ENCODE measurements around the gene CARS1. TPM values are rescaled to one million over a fixed set of nuclear protein-coding genes. Genes with fewer than 3 reads are reported as not detected.

CARS1 gene
- total RNA-seq, 1 experiment from 2014 or later, result 18.8 TPM

GRCh38 chr11:2987881-2988861 lies 69.1 kb downstream of the CARS1 start:
- in situ Hi-C loops (cut with HindIII; ENCODE audit: low pct_unique_long_range_greater_than_20kb, low sequenced_read_pairs), result no loop called here
- no peak for DNase-seq (ENCODE audit: low read depth)

GRCh38 chr11:2983908-2984307 lies 73.3 kb downstream of the CARS1 start:
- in situ Hi-C loops (cut with HindIII; ENCODE audit: low pct_unique_long_range_greater_than_20kb, low sequenced_read_pairs), result no loop called here
- DNase-seq (ENCODE audit: low read depth), result no peak

- no peak for DNase-seq (ENCODE audit: low read depth)
- in situ Hi-C loops (cut with HindIII; ENCODE audit: low pct_unique_long_range_greater_than_20kb, low sequenced_read_pairs), result no loop called here
These were observed 75.0 kb downstream of the CARS1 start for GRCh38 chr11:2982214-2982613.

GRCh38 chr11:2981130-2981529 lies 76.1 kb downstream of the CARS1 start:
- in situ Hi-C loops (cut with HindIII; ENCODE audit: low pct_unique_long_range_greater_than_20kb, low sequenced_read_pairs), result no loop called here
- DNase-seq (ENCODE audit: low read depth), result no peak

- no peak for DNase-seq (ENCODE audit: low read depth)
- in situ Hi-C loops (cut with HindIII; ENCODE audit: low pct_unique_long_range_greater_than_20kb, low sequenced_read_pairs), result no loop called here
These were observed 76.9 kb downstream of the CARS1 start for GRCh38 chr11:2980168-2980840.

DNA sequence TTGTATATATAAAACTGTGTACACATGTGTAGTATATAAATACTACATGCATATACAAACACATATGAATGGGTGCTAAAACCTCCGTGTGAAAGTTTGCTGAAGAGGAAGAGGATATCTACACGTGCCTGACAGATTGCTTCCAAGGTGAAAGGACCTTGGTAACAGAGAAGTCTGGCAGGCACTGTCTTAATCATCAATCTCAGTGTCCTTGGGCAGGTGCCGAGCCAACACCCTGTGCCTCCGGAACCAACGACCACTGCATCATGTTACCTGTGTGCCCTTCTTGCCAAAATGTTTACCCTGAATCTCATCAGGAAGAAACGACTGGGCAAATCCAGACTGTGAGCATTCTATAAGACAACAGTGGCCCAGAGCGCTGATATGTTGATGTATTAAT lies 80.1 kb downstream of the CARS1 start:
- in situ Hi-C loops (cut with HindIII; ENCODE audit: low pct_unique_long_range_greater_than_20kb, low sequenced_read_pairs), result no loop called here
- DNase-seq (ENCODE audit: low read depth), result no peak

DNA sequence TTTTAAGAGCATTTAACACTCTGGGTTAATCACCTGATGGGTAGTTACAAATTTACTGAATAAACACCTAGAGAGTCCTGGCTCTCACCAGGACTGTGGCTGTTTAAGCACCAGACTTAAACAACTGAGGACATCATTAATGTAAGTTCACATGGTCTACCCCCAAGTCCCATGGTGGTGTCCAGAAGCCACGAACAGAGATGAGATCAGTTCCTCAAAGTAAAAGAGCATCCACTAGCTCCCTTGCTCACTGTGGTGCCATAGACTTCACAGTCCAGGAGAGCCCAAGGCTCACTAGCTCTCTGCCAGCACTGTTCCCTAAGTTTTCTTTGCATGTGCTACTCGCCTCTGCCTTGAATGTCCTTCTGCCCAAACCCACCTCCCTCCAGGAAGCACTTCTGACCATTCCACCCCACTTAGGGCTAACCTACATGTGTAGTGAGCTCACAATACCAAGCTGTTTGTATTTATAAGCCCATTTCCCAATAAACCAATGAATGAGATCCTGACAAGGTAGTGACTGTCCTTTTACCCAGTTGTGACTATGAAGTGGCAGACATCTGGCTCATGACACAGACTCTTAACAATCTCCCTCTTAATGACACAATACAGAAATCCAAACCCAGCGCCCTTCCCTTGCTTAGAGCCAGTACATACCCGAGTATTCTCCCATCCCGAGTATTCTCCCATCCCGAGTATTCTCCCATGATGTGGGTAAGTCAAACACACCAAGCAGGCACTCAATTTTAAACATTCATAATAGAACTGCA lies 80.7 kb downstream of the CARS1 start:
- DNase-seq (ENCODE audit: low read depth), result no peak
- in situ Hi-C loops (cut with HindIII; ENCODE audit: low pct_unique_long_range_greater_than_20kb, low sequenced_read_pairs), result no loop called here

GRCh38 chr11:2975594-2975993 lies 81.6 kb downstream of the CARS1 start:
- in situ Hi-C loops (cut with HindIII; ENCODE audit: low pct_unique_long_range_greater_than_20kb, low sequenced_read_pairs), result no loop called here
- no peak for DNase-seq (ENCODE audit: low read depth)

- DNase-seq (ENCODE audit: low read depth), result no peak
- in situ Hi-C loops (cut with HindIII; ENCODE audit: low pct_unique_long_range_greater_than_20kb, low sequenced_read_pairs), result no loop called here
These were observed 83.0 kb downstream of the CARS1 start for GRCh38 chr11:2974272-2974671.

GRCh38 chr11:2968341-2968900 lies 88.8 kb downstream of the CARS1 start:
- DNase-seq (ENCODE audit: low read depth), result no peak
- in situ Hi-C loops (cut with HindIII; ENCODE audit: low pct_unique_long_range_greater_than_20kb, low sequenced_read_pairs), result no loop called here

DNA sequence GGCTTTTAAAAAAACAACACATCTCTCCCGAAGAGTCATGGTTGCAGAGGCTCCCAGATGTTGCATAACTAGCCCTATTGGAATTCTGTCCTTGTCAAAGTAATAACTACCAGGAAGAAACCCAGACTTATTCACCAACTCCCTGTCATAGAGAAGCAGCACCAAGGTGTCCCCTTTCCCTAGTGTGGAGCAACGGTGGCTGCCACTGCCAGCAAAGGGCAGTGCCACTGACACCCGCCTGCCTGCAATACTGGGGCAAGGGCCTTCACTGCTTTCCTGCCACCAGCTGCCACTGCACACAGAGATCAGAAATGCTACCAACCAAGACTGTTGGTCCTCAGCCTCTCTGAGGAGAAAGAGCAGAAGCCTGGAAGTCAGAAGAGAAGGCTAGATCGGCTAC lies 92.4 kb downstream of the CARS1 start:
- in situ Hi-C loops (cut with HindIII; ENCODE audit: low pct_unique_long_range_greater_than_20kb, low sequenced_read_pairs), result no loop called here
- DNase-seq (ENCODE audit: low read depth), result no peak

GRCh38 chr11:2963761-2964160 lies 93.5 kb downstream of the CARS1 start:
- in situ Hi-C loops (cut with HindIII; ENCODE audit: low pct_unique_long_range_greater_than_20kb, low sequenced_read_pairs), result no loop called here
- no peak for DNase-seq (ENCODE audit: low read depth)

- DNase-seq (ENCODE audit: low read depth), result no peak
- in situ Hi-C loops (cut with HindIII; ENCODE audit: low pct_unique_long_range_greater_than_20kb, low sequenced_read_pairs), result no loop called here
These were observed 94.0 kb downstream of the CARS1 start for GRCh38 chr11:2963112-2963754.

DNA sequence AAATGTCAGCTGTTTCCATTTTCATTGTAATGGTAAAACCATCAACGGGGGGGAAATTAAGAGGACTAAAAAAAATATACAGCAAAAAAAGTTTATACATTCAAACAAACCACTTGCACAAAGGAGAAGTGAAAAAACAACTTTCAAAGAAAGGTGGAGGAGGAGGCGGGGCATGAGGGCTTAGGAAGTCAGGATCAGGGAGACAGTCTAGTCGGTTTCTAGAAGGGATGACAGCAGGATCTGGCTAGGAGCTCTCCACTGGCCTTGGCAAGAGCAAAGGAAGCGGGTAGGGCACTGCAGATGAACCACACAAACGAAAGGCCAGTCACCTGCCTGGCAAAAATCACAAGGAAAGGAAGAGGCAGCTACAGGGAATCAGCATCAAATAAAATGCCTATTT lies 96.1 kb downstream of the CARS1 start:
- in situ Hi-C loops (cut with HindIII; ENCODE audit: low pct_unique_long_range_greater_than_20kb, low sequenced_read_pairs), result no loop called here
- no peak for DNase-seq (ENCODE audit: low read depth)

GRCh38 chr11:2960139-2960538 lies 97.1 kb downstream of the CARS1 start:
- no peak for DNase-seq (ENCODE audit: low read depth)
- in situ Hi-C loops (cut with HindIII; ENCODE audit: low pct_unique_long_range_greater_than_20kb, low sequenced_read_pairs), result no loop called here

GRCh38 chr11:2958251-2958650 lies 99.0 kb downstream of the CARS1 start:
- DNase-seq (ENCODE audit: low read depth), result no peak
- in situ Hi-C loops (cut with HindIII; ENCODE audit: low pct_unique_long_range_greater_than_20kb, low sequenced_read_pairs), result no loop called here

GRCh38 chr11:2955906-2956476 lies 101.2 kb downstream of the CARS1 start:
- DNase-seq (ENCODE audit: low read depth), result no peak
- in situ Hi-C loops (cut with HindIII; ENCODE audit: low pct_unique_long_range_greater_than_20kb, low sequenced_read_pairs), result no loop called here

DNA sequence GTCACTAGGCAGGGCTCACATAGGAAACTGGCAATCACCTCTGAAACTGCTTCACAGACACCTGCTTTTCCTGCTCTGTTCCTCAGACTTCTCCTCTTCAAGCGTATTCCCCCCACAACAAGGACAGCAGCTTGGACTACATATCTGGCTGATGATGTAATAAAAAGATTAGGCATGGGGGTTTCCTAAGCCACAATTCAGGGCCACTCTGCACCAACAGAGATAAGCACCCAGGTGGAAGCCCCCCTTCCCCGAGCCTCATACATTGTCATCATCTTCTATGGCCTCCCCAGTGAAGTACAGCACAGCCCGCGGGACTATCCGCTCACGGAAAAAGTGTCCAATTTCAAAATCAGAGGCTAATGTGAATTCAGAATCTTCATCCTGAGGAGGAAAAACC lies 103.0 kb downstream of the CARS1 start:
- no peak for DNase-seq (ENCODE audit: low read depth)
- in situ Hi-C loops (cut with HindIII; ENCODE audit: low pct_unique_long_range_greater_than_20kb, low sequenced_read_pairs), result no loop called here

Measured in Caki2 (cell line).